HTR-8/SVneo (cell line): ENCODE results near the gene NAE1.
"Not testable (repeated sequence)": the region's sequence is repeated elsewhere in the genome, so short reads cannot be mapped to it uniquely, and the experiment has no call there.

Experiments
- DNase-seq: peaks from one replicate; pipeline ENCODE4 v3.0.0; 2011; ENCODE audit warnings: low spot score, mixed read lengths; ENCODE audit not compliant: insufficient read length
- FAIRE-seq: peaks from 2 replicates; lab custom pipeline; 2011; peaks lifted over from hg19 to GRCh38; lab: Jason Lieb, UNC

Gene NAE1

DNA sequence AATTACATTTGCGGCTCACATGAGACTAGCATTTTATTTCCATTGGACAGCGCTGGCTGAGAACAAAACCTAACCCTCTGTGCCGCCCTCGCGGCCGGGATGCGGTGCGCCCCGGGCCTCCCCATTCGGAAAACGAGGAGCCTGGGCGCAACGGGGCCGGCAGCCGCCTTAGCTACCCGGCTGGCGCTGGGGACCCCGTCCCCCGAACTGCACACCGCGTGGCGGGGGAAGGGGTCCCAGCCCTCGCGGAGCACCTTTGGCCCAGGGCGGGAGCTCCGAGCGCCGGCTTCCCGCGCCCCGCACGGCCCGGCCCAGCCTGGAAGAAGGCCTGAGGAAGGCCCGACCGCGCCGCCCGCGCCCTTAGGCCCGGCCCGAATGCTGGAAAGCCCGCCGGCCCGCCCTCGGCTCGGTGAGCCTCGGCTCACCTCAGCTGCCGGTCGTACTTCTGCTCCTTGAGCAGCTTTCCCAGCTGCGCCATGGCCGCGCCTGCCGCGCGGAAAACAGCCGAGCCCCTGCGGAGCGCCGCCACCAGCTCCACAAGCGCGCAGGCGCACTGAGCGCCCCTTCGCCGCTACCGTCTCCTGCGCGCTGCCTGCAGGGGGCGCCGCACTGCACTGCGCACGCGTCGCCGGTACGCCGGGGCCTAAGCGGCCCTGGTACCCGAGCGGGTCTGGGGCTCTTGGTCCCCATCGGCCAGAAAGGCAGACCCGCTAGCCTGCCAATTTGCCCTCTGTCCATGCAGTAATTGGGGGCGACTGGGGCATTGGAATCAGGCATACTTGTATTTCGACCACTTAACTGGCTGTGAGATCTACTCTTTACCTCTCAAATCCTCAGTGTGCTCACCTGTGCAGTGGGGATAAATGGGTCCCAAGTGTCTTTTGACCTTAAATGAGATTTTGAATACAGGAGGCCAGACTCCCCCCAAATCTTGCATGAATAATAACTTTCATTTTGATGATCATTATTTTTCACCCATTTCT is at the start of gene NAE1:
TSS of gene NAE1 (minus strand) at position 555 of the 983 bp plus-strand sequence. CDS start at position 478, 77 bp downstream.
- DNase-seq: peak; percentile 96
- peak; percentile 97 for FAIRE-seq

DNA sequence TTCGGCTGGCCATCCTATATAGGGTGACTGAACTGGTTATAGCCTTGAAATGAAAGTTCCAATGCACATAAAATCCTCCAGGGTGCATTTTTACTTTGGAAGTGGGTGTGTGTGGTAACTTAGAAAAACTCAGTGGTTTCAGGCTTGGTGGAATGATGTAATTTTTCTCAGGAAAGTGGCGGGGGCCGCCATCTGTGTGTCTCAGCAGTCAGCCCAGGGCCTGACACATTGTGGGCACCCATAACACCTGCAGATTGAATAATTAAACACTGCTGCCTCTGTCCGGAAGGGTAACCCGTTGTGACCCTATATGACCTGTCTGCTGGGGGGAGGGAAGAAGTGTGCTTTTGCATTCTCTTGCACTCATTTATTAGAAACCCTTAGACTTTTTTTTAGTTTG is 47.3 kb upstream of the NAE1 start:
- FAIRE-seq: no peak
- no peak for DNase-seq

DNA sequence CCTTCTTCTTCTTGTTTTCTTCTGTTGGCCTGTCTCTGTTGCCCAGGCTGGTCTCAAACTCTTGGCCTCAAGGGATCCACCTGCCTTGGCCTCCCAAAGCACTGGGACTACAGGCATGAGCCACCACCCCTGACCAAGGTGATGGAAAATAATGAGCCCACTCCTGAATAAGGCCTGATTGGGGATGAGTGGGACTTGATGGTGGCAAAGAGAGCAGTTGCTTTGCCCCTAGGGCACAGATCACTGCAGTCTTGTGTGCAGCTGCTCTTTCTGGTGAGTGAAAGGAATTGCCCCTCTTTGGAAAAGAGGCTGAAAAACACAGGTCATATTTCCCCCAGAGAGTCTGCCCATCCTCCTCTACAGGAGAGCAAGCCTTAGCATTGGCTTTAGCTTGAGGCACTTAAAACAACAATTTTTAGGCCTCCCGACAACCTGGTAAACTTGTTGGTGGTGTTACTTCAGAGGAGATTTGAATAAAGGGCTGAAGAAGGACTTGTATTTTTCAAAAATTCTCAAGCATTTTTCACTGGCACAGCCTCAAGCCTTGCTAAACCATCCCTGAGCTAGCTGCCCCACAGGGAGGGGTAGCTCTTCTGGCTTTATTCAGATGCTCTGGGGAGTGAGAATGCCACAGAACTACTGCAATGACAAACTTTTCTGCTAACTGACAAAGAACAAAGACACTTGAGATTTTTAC is 43.5 kb upstream of the NAE1 start:
- DNase-seq (no peak), FAIRE-seq (no peak)

DNA sequence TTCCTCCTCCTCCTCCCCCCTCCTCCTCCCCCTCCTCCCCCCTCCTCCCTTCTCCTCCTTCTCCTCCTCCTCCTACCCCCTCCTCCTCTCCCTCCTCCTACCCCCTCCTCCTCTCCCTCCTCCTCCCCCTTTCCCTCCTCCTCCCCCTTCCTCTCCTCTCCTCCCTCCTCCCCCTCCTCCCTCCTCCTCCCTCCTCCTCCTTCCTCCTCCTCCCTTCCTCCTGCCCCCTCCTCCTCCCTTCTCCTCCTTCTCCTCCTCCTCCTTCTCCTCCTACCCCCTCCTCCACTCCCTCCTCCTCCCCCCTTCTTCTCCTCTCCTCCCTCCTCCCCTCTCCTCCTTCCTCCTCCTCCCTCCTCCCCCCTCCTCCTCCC is 42.9 kb upstream of the NAE1 start:
- DNase-seq: no peak
- FAIRE-seq: no peak

DNA sequence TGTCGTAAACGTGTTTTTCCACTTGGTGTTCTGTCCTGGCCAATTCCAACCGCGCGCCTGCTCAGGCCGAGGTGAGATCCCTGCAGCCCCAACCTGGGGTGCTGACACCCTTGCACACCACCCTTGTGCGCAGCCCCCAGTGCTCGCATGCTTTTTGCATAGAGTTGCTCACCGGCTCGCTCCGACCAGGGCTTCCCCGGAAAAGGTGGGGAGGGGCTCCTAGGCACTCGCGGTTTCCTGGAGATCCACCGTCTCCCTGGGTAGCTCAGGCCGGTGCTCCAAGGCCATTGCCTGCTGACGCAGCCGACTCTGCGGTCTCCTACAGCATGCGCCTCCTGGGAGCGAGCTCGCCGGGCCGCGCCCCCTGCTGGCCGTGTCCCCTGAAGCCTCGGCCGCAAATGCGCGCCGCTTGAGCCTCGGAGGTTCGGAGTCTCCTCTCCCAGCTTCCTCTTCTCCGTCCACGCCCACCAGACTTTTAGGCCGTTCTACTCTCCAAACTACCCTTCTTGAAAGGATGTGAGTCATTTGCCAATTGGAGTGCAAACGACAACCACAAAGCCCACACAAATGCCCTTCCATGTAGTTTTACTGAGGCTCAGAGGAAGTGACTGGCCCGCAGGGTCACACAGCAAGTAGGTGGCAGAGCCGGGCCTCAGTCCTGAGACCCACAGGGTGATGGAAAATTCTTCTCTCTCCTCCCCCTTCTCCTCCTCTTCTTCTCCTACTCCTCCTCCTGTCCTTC is 42.3 kb upstream of the NAE1 start:
- FAIRE-seq (peak; percentile 97), DNase-seq (peak; percentile 90)

DNA sequence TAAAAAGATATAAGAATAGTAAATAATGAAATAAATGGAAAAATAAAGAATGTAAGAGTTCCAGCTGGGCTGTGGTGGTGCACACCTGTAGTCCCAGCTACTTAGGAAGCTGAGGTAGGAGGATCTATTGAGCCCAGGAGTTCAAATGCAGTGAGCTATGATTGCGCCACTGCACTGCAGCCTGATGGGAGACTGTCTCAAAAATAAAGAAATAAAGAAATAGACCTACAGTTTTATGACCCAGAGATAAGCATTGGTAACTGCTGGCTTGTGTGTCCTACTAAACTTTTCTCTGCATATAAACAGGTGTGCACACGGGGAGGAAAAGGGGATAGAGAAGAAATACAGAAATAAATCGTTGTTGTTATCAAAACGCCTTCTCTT is 41.8 kb upstream of the NAE1 start:
- DNase-seq (no peak), FAIRE-seq (no peak)

DNA sequence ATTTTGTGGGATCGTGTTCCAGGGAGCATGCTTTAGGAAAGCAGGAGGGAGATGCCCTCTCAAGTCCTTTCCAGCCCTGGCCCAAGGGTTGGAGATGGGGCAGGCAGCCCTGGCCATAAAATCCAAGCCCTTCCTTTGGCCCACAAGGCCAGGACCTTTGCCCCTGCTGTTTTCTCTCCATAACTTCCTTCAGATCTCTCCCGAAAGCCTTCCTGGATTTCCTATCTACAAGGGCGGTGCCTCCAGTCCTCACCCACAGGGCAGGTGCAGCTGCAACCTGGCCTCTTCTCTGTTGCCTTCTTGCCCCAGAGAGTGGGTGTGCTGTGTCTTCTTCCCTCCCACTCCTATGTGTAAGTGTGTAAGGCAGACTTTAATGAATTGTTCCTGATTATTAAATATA is 41.1 kb upstream of the NAE1 start:
- DNase-seq (no peak), FAIRE-seq (no peak)

DNA sequence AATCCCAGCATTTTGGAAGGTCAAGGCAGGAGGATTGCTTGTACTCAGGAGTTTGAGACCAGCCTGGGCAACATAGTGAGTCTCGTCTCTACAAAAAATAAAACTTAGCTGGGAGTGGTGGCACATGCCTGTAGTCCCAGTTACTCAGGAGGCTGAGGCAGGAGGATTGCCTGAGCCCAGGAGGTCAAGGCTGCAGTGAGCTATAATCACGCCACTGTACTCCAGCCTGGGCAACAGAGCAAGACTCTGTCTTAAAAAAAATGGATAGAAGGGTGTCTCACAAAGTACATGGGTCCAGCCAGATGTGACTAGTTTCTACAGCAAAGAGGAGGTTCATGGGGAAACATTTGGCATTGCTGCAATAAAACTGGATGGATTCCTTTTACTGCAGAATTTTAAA is 40.6 kb upstream of the NAE1 start:
- DNase-seq, FAIRE-seq: not testable (repeated sequence)

DNA sequence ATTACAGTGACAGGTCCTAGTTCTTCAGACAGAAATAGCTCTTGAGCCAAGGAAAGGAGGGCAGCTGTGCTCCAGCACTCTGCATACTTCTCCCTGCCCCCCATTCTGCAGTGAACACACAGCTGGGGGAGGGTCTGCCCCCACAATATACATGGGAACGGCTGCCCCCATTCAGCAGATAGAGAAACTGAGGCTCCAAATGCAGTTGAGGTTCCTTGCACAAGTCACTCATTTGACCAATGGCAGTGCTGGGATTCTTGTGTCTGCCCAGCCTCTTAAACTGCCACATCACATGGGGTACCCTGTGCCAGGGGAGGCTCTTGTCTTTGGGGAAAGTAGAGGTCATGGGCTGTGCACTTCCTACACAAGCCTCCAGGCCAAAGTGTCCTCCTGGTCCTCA is 38.6 kb upstream of the NAE1 start:
- no peak for DNase-seq
- no peak for FAIRE-seq

DNA sequence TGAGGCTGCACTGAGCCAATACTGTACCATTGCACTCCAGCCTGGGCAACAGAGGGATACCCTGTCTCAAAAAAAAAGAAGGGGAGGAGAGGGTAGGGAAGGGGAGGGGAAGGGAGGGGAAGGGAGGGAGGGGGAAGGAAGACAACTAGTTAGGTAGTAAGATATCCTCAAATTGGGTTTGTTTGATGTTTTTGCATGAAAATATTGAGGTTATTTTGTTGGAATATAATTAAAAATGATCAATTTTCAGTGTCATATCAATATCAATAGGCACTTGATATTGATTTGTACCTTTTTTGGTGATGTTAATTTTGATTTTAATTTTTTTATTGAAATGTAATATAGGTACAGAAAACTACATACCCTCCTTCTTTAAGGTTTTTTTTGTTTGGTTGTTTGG is 32.9 kb upstream of the NAE1 start:
- DNase-seq: no peak
- FAIRE-seq: no peak

DNA sequence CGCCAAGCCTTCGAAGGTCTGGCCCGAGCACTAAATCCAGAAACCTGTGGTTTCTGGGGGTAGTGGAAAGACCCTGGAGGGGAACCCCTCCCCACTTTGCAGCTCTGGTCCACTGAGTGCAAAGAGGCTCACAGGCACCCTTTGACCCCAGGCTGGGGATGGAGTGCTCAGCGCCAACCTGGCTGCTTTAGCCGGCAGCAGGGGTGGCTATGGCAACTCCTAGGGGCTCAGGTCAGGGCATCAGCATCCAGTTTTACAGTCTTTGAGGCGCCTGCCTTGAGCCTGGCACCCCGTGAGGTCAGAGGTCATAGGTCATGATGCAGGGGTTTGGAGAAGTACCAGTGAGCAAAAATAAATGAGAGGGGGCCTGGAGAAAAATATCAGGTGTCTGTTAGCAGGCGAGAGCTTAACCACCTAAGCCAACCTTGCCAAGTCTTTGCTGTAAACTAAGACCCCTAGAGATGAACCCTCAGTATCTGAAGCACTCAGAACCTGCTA is 31.3 kb upstream of the NAE1 start:
- no peak for FAIRE-seq
- no peak for DNase-seq

DNA sequence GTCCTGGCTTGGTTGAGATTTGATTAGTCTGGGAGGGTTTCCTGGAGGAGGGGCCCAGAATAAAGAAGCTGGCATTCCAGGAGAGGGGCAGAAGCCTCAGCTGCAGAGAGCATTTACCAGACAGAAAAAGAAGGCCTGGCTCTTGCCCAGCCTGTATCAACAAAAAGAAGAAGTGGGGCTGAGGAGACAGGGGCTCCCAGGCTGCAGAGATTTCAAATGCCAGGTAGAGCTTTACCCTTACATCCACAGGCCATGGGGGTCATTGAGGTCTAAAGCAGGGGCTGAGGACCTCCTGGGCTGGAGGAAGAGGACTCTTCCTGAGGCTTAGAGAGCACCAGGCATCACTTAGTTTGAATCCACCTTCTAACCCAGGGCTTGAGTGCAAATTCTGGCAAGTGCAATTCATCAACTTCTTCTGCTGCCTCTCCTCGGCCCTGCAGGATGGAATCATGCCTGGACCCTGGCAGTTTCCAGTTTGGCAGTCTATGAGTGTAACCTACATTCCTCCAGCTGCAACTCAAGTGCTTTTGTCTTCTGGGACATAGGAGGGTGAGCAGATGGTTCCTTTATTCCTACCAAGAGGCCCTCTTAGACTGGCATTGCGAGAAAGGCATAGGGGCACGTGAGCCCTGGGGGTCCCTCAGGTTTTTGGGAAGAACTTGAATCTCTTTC is 28.8 kb upstream of the NAE1 start:
- no peak for FAIRE-seq
- DNase-seq: no peak

DNA sequence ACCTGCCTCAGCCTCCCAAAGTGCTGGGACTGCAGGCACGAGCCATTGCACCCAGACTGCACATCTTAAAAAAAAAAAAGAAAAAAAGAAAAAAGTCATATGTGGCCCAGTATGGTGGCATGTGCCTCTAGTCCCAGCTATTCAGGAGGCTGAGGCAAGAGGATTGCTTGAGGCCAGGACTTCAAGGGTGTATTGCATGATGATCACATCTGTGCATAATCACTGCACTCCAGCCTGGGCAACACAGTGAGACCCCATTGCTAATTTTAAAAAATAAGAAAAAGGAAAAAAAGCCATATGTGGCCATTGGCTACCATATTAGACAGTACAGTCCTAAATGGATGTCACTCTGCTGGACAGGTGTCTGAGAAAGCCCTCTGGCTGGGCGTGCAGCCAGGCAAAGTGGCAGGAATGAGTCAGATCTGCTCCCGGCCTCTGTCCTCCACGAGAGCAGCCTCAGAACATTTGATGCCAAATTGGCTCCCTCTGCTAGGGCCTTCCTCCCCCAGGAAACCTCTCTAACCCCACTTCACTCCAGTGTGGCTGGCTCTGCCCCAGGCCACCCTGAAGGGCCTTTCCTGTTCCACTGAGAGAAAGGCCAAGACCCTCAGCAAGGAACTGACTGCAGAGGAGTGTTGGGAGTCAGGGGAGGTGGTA is 28.1 kb upstream of the NAE1 start:
- FAIRE-seq: peak; percentile 9
- peak; percentile 51 for DNase-seq

DNA sequence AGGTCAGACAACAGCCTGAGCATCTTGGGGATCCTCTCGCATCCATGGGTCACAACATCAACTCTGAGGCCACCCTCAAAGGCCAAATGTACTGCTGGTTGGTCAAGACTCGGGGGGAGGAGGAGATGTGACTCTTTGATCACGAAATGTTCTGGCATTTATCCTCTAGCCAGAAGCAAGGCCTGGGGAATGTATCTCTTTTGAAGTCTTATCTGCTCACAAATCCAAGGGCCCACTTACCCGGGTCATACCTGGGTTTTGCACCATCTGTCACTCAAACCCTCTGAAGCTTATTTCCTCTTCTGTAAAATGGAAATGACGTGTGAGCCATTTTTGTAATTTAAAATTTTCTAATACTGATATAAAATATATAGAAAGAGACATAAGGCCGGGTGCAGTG is 26.7 kb upstream of the NAE1 start:
- FAIRE-seq: no peak

DNA sequence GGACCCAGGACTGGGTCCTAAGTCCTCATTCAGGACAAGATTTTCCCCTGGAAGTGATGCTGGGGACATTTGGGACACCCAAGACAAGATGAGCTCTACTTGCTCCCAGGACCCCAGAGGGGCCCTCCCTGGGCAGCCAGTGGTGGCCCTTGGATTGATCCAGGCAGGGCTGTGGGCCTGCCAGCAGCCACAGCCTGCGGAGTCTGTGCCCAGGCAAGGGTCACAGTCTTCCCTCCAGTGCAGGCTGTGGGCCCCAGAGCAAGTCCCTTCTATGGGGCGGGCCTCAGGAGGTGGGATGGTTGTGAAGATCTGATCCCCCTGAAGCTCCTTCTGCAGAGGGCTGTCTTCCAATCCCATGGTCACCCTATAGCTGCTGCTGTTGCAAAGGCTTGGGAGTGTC is 26.0 kb upstream of the NAE1 start:
- FAIRE-seq: no peak
- DNase-seq: no peak

More for the DNA sequence above, 26.7 kb upstream of the NAE1 start:
- no peak for DNase-seq

DNA sequence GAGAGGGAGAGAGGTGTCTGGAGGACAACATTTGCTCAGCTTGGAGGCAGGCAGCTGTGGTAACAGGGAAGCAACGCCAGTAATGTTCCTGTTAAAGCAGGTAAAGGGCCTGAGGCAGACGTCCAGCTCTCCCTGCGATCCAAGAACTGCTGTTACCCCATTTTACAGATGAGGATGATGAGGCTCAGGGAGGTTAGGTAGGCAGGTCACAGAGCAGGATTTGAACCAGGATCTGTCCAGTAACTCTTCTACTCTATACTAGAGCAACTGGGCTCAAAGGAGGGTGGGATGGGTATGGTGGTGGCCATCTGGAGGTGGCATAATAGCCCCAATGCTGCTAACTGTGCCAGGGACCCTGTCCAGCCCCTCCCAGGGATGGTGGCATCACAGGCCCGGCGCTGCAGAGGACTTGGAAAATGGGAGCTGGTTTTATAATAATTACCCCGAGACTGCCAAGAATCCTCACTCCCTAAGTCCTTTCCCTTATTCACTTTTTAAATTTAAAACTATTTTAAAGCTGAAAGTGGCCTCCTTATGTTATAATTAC is 25.5 kb upstream of the NAE1 start:
- DNase-seq: no peak
- peak; percentile 59 for FAIRE-seq

DNA sequence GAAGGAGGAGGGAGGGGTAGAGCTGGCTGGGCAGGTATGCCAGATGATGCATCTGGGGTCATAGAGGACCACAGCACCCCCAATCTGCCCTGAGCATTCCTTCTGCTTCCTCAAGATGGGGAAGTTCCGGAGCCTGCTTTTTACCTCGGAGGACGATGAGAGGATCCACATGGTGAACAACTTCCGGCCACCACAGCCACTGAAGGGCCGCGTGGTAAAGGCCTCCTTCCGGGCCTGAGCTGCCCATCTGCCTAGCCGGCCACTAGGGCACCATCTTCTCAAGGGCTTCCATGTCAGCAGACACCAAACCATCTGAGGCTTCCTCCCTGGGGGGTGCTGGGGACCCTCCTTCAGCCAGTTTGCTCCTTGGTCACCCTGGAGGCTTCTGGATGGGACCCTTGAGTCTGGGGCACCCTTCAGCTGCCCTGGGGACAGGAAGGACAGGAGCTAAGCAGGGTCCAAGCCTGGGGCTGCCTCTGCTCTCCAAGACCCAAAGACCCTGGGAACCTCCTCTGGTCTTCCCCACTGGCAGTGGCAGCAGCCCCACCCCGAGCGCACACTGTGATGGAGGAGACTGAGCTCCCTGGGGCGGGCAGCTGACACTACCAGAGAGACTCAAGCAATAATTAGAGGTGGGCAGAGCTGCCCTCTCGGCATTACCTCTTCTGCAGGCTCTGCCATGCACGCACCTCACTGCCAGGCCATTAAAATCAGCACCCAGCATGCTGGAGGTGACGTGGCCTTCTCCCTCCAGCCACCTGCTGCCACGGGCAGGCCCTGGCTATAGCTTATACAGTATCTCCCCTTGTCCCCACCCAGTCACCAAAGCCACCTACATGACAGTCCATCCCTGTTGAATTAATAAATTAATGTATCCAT is 22.7 kb upstream of the NAE1 start:
- peak; percentile 13 for FAIRE-seq
- DNase-seq: no peak
